ENCODE results near the gene INHA. TPM values are rescaled to one million over a fixed set of nuclear protein-coding genes. Genes with fewer than 3 reads are reported as not detected.
A peak's percentile ranks its signal among the peaks of the same experiment; 100 is the strongest.

Gene INHA
- total RNA-seq, 4 donors from 2014 or later: not detected

- no peak for DNase-seq
- no peak overlapping the region for H3K27ac ChIP-seq
- TF ChIP-seq POLR2A (IDR thresholded peaks at IDR 0.05) (no peak), CTCF (IDR thresholded peaks at IDR 0.05) (no peak)
Observed at GRCh38 chr2:219592736-219593135, 20.6 kb downstream of the INHA start.

GRCh38 chr2:219593154-219593553 lies 21.0 kb downstream of the INHA start:
- no peak for TF ChIP-seq CTCF (IDR thresholded peaks at IDR 0.05)
- TF ChIP-seq POLR2A (IDR thresholded peaks at IDR 0.05): no peak

More at GRCh38 chr2:219592736-219593135, 20.6 kb downstream of the INHA start:
- no peaks in the 10 kb centered on the region for H3K9me3 ChIP-seq
- H3K36me3 ChIP-seq: no peaks in the 10 kb centered on the region
- no peaks in the 10 kb centered on the region for H3K27me3 ChIP-seq
- H3K4me3 ChIP-seq: no peak overlapping the region
- H3K4me1 ChIP-seq: peaks cover 0 to 9% (median 0%) of the 10 kb centered on the region in 4 donors

GRCh38 chr2:219595256-219595655 lies 23.1 kb downstream of the INHA start:
- no peaks in the 10 kb centered on the region for H3K27me3 ChIP-seq
- no peaks in the 10 kb centered on the region for H3K36me3 ChIP-seq
- H3K4me1 ChIP-seq: peaks cover 0 to 9% (median 0%) of the 10 kb centered on the region in 4 donors
- H3K27ac ChIP-seq: no peak overlapping the region
- no peaks in the 10 kb centered on the region for H3K9me3 ChIP-seq
- no peak for DNase-seq
- TF ChIP-seq POLR2A (IDR thresholded peaks at IDR 0.05) (no peak), CTCF (IDR thresholded peaks at IDR 0.05) (no peak)
- no peak overlapping the region for H3K4me3 ChIP-seq

More at GRCh38 chr2:219593154-219593553, 21.0 kb downstream of the INHA start:
- no peak overlapping the region for H3K4me3 ChIP-seq
- no peak overlapping the region for H3K27ac ChIP-seq
- H3K36me3 ChIP-seq: no peaks in the 10 kb centered on the region
- no peaks in the 10 kb centered on the region for H3K27me3 ChIP-seq
- DNase-seq: no peak
- peaks cover 0 to 9% (median 0%) of the 10 kb centered on the region in 4 donors for H3K4me1 ChIP-seq
- H3K9me3 ChIP-seq: no peaks in the 10 kb centered on the region

GRCh38 chr2:219596954-219597551 lies 24.9 kb downstream of the INHA start:
- Histone ChIP-seq H3K27ac (peak overlapping the region; percentile 77 to 92 (median 89)), H3K9me3 (no peaks in the 10 kb centered on the region), H3K4me1 (peaks cover 0 to 9% (median 0%) of the 10 kb centered on the region in 4 donors), H3K4me3 (peak overlapping the region; percentile 60 to 88 (median 74)), H3K36me3 (peaks cover 0 to 6% (median 0%) of the 10 kb centered on the region in 3 donors), H3K27me3 (no peaks in the 10 kb centered on the region)
- DNase-seq: no peak
- TF ChIP-seq CTCF (IDR thresholded peaks at IDR 0.05) (no peak), POLR2A (IDR thresholded peaks at IDR 0.05) (no peak)

- Histone ChIP-seq H3K27ac (peak within 1 kb of the TSS; percentile 77 to 92 (median 89)), H3K4me1 (peaks cover 0 to 9% (median 0%) of the 10 kb centered on the region in 4 donors), H3K4me3 (peak within 1 kb of the TSS; percentile 60 to 88 (median 74)), H3K27me3 (no peaks in the 10 kb centered on the region), H3K36me3 (peaks cover 0 to 13% (median 0%) of the 10 kb centered on the region in 3 donors), H3K9me3 (no peaks in the 10 kb centered on the region)
- TF ChIP-seq POLR2A (IDR thresholded peaks at IDR 0.05) (peak; percentile 81 to 87), CTCF (IDR thresholded peaks at IDR 0.05) (no peak)
- peak; percentile 96 to 98 (median 98) for DNase-seq
Observed at GRCh38 chr2:219597552-219598307, 25.6 kb downstream of the INHA start, which contains the start of gene STK11IP. TSS of gene STK11IP (plus strand) at chr2:219597857. CDS start at chr2:219598120, 263 bp downstream.

Data from Peyer's patch (tissue), 4 donors.